Measurements from ENCODE around the gene TSPAN14. TPM values are rescaled to one million over a fixed set of nuclear protein-coding genes. Genes with fewer than 3 reads are reported as not detected.

The TSPAN14 gene
- total RNA-seq, 1 experiment from 2014 or later: 73.5 TPM

- TF ChIP-seq, protein P1, sequence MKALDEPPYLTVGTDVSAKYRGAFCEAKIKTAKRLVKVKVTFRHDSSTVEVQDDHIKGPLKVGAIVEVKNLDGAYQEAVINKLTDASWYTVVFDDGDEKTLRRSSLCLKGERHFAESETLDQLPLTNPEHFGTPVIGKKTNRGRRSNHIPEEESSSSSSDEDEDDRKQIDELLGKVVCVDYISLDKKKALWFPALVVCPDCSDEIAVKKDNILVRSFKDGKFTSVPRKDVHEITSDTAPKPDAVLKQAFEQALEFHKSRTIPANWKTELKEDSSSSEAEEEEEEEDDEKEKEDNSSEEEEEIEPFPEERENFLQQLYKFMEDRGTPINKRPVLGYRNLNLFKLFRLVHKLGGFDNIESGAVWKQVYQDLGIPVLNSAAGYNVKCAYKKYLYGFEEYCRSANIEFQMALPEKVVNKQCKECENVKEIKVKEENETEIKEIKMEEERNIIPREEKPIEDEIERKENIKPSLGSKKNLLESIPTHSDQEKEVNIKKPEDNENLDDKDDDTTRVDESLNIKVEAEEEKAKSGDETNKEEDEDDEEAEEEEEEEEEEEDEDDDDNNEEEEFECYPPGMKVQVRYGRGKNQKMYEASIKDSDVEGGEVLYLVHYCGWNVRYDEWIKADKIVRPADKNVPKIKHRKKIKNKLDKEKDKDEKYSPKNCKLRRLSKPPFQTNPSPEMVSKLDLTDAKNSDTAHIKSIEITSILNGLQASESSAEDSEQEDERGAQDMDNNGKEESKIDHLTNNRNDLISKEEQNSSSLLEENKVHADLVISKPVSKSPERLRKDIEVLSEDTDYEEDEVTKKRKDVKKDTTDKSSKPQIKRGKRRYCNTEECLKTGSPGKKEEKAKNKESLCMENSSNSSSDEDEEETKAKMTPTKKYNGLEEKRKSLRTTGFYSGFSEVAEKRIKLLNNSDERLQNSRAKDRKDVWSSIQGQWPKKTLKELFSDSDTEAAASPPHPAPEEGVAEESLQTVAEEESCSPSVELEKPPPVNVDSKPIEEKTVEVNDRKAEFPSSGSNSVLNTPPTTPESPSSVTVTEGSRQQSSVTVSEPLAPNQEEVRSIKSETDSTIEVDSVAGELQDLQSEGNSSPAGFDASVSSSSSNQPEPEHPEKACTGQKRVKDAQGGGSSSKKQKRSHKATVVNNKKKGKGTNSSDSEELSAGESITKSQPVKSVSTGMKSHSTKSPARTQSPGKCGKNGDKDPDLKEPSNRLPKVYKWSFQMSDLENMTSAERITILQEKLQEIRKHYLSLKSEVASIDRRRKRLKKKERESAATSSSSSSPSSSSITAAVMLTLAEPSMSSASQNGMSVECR (CRISPR knock-in tag; IDR thresholded peaks at IDR 0.05; ENCODE audit: borderline replicate concordance): no peak
- TF ChIP-seq SMAD3 (CRISPR knock-in tag; IDR thresholded peaks at IDR 0.05; ENCODE audit: borderline replicate concordance) (no peak), ZNF219 (CRISPR knock-in tag; IDR thresholded peaks at IDR 0.05; ENCODE audit: borderline replicate concordance) (no peak), ZBTB21 (CRISPR knock-in tag; IDR thresholded peaks at IDR 0.05; ENCODE audit: borderline replicate concordance) (no peak)
Measured at GRCh38 chr10:80410122-80410521, 44.0 kb upstream of the TSPAN14 start (continued).

- DNase-seq (ENCODE audit: low spot score) (no peak), ATAC-seq (no peak)
- no peaks in the 10 kb centered on the region for H3K36me3 Mint-ChIP-seq
- H3K27ac Mint-ChIP-seq: no peak overlapping the region
- peaks cover 56% of the 10 kb centered on the region for H3K4me1 Mint-ChIP-seq
- CTCF ChIA-PET: interaction anchor here (1.1 to 3.4 kb wide), 5 partner anchors 33 to 95 kb away, joined by 3 to 25 read pairs (median 6); no protein-coding TSS in a partner anchor
- TF ChIP-seq CREM (CRISPR knock-in tag; IDR thresholded peaks at IDR 0.05) (no peak), NR2C2 (CRISPR knock-in tag; IDR thresholded peaks at IDR 0.05) (no peak), IRF2 (CRISPR knock-in tag; IDR thresholded peaks at IDR 0.05; ENCODE audit: borderline replicate concordance, low read depth) (no peak), FOXK1 (CRISPR knock-in tag; IDR thresholded peaks at IDR 0.05) (no peak), MYBL2 (CRISPR knock-in tag; IDR thresholded peaks at IDR 0.05) (no peak), NFATC4 (CRISPR knock-in tag; IDR thresholded peaks at IDR 0.05) (no peak), TP53 (CRISPR knock-in tag; IDR thresholded peaks at IDR 0.05) (no peak), ZNF423 (CRISPR knock-in tag; IDR thresholded peaks at IDR 0.05) (no peak), SP1 (CRISPR knock-in tag; conservative IDR thresholded peaks at IDR 0.05) (no peak), ZNF219 (CRISPR knock-in tag; IDR thresholded peaks at IDR 0.05; ENCODE audit: borderline replicate concordance) (no peak), ZNF121 (CRISPR knock-in tag; IDR thresholded peaks at IDR 0.05) (no peak), GRHL2 (CRISPR knock-in tag; IDR thresholded peaks at IDR 0.05; ENCODE audit: insufficient replicate concordance, severe bottlenecking) (no peak), EMX1 (CRISPR knock-in tag; IDR thresholded peaks at IDR 0.05) (no peak), GABPB1 (CRISPR knock-in tag; IDR thresholded peaks at IDR 0.05) (no peak), ESRRA (CRISPR knock-in tag; IDR thresholded peaks at IDR 0.05; ENCODE audit: borderline replicate concordance) (no peak), AR (CRISPR knock-in tag; IDR thresholded peaks at IDR 0.05) (no peak)
- TF ChIP-seq, protein P2, sequence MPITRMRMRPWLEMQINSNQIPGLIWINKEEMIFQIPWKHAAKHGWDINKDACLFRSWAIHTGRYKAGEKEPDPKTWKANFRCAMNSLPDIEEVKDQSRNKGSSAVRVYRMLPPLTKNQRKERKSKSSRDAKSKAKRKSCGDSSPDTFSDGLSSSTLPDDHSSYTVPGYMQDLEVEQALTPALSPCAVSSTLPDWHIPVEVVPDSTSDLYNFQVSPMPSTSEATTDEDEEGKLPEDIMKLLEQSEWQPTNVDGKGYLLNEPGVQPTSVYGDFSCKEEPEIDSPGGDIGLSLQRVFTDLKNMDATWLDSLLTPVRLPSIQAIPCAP (CRISPR knock-in tag; IDR thresholded peaks at IDR 0.05): no peak
- TF ChIP-seq, protein P3, sequence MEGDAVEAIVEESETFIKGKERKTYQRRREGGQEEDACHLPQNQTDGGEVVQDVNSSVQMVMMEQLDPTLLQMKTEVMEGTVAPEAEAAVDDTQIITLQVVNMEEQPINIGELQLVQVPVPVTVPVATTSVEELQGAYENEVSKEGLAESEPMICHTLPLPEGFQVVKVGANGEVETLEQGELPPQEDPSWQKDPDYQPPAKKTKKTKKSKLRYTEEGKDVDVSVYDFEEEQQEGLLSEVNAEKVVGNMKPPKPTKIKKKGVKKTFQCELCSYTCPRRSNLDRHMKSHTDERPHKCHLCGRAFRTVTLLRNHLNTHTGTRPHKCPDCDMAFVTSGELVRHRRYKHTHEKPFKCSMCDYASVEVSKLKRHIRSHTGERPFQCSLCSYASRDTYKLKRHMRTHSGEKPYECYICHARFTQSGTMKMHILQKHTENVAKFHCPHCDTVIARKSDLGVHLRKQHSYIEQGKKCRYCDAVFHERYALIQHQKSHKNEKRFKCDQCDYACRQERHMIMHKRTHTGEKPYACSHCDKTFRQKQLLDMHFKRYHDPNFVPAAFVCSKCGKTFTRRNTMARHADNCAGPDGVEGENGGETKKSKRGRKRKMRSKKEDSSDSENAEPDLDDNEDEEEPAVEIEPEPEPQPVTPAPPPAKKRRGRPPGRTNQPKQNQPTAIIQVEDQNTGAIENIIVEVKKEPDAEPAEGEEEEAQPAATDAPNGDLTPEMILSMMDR (IDR thresholded peaks at IDR 0.05): no peak
- TF ChIP-seq, protein P1 (CRISPR knock-in tag; IDR thresholded peaks at IDR 0.05; ENCODE audit: borderline replicate concordance): no peak
- H3K27me3 Mint-ChIP-seq (ENCODE audit: low read depth): peaks cover 36% of the 10 kb centered on the region
- no peak overlapping the region for H3K4me3 Mint-ChIP-seq
- POLR2A ChIA-PET: no interaction called here
- H3K9me3 Mint-ChIP-seq: no peaks in the 10 kb centered on the region
Measured at GRCh38 chr10:80410578-80411145, 43.4 kb upstream of the TSPAN14 start.

Measured in WTC11 (cell line).